Neutrophil (primary cell): Measurements from ENCODE around the gene FGD4.
A peak's percentile ranks its signal among the peaks of the same experiment; 100 is the strongest.

ENCODE experiments used
- H3K27ac ChIP-seq: fragments of 200-600 bp; sonication (generic); 2 replicates; pipeline ENCODE4 v1.5.1; 2016; ENCODE audit warnings: mild to moderate bottlenecking, moderate library complexity
- H3K27me3 ChIP-seq: fragments of 200-600 bp; sonication (generic); 2 replicates; pipeline ENCODE4 v1.6.0; 2016; ENCODE audit warnings: mild to moderate bottlenecking
- H3K36me3 ChIP-seq: fragments of 200-600 bp; sonication (generic); 2 replicates; pipeline ENCODE4 v1.5.1; 2017
- H3K4me1 ChIP-seq, 2 experiments: fragments of 200-600 bp in 1 of 2; sonication (generic) in 1 of 2; 1 replicate in 1 of 2; 2 replicates in 1 of 2; pipeline versions ENCODE4 v1.5.1 to v1.6.1; 2013 to 2016; ENCODE audit warnings: low read depth in 1 of 2, low read length in 1 of 2, mild to moderate bottlenecking in 1 of 2, moderate library complexity in 1 of 2; ENCODE audit not compliant: control insufficient read depth in 1 of 2, insufficient read depth in 1 of 2
- H3K4me3 ChIP-seq, 2 experiments: fragments of 200-600 bp in 1 of 2; sonication (generic) in 1 of 2; 1 replicate in 1 of 2; 2 replicates in 1 of 2; pipeline ENCODE4 v1.5.1; 2013 to 2016; ENCODE audit warnings: low read depth in 1 of 2, low read length in 1 of 2, mild to moderate bottlenecking in 1 of 2, moderate library complexity in 1 of 2
- H3K9me3 ChIP-seq: fragments of 200-600 bp; sonication (generic); 2 replicates; pipeline ENCODE4 v1.5.1; 2016
- CTCF ChIP-seq: fragments of 200-600 bp; sonication (generic); IDR thresholded peaks from 2 replicates; pipeline ENCODE4 v1.5.1; 2016; ENCODE audit warnings: antibody characterized with exemption

FGD4 gene

GRCh38 chr12:32379213-32379612 is 20.1 kb upstream of the FGD4 start:
- H3K4me1 ChIP-seq = peaks cover 1 to 2% of the 10 kb centered on the region in 2 experiments
- no peak overlapping the region for H3K4me3 ChIP-seq
- no peak for TF ChIP-seq CTCF
- H3K27me3 ChIP-seq = no peaks in the 10 kb centered on the region
- H3K36me3 ChIP-seq = no peaks in the 10 kb centered on the region
- H3K9me3 ChIP-seq = no peaks in the 10 kb centered on the region
- no peak overlapping the region for H3K27ac ChIP-seq

- Histone ChIP-seq H3K36me3 (no peaks in the 10 kb centered on the region), H3K4me1 (no peaks in the 10 kb centered on the region), H3K27ac (no peak overlapping the region), H3K27me3 (no peaks in the 10 kb centered on the region), H3K4me3 (no peak overlapping the region), H3K9me3 (no peaks in the 10 kb centered on the region)
- no peak for TF ChIP-seq CTCF
Measured at GRCh38 chr12:32379667-32380066, 19.7 kb upstream of the FGD4 start.

DNA sequence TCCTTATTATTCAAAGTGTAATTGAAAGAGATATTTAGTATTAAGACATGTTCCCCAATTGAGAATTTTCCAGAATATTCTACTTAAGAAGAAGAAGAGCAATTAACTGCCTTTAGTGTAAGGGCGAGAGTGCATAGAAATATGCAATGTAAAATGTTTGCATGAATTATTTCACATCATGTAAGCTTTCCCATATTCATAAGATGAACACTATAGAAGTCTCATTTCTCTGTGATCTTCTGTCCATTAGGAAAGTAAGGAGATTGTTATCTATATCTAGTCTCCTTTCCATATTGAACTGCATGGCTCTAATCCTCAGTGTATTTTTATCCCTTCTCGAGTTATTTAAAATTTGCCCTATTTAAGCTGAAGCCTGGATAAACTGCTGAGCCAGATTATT is 17.1 kb upstream of the FGD4 start:
- TF ChIP-seq CTCF = no peak
- H3K9me3 ChIP-seq = no peaks in the 10 kb centered on the region
- H3K36me3 ChIP-seq = no peaks in the 10 kb centered on the region
- H3K27me3 ChIP-seq = no peaks in the 10 kb centered on the region
- no peak overlapping the region for H3K27ac ChIP-seq
- H3K4me3 ChIP-seq = no peak overlapping the region
- peaks cover 0 to 4% of the 10 kb centered on the region in 2 experiments for H3K4me1 ChIP-seq

- Histone ChIP-seq H3K27ac (no peak overlapping the region), H3K27me3 (peaks cover 49% of the 10 kb centered on the region), H3K4me1 (peaks cover 4 to 13% of the 10 kb centered on the region in 2 experiments), H3K36me3 (no peaks in the 10 kb centered on the region), H3K9me3 (no peaks in the 10 kb centered on the region), H3K4me3 (peak overlapping the region in 1 of 2 experiments; percentile 21)
- TF ChIP-seq CTCF = no peak
Measured at GRCh38 chr12:32390572-32391219, 8.7 kb upstream of the FGD4 start.

DNA sequence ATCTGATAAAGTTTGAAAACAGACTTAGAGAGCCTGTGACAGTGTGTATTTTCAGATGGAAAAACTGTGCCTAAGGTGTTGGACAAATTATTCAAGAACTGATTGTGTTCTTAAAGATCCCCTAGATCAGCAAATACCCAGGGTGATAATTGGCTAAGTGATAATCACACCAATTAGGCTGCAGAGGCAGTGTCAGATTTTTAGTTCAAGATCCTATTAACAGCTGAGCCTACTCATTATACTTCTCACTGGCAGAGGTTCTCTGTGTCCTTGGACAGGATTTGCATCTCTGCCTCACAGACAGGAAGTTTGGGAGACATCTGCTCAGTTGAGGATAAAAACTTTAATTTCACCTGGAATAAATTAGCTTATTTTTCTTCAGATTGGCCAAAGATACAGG is 4.3 kb upstream of the FGD4 start:
- no peak for TF ChIP-seq CTCF
- H3K36me3 ChIP-seq = no peaks in the 10 kb centered on the region
- H3K4me3 ChIP-seq = no peak overlapping the region
- no peaks in the 10 kb centered on the region for H3K9me3 ChIP-seq
- no peak overlapping the region for H3K27ac ChIP-seq
- H3K27me3 ChIP-seq = peaks cover 76% of the 10 kb centered on the region
- peaks cover 18 to 22% of the 10 kb centered on the region in 2 experiments for H3K4me1 ChIP-seq
